Measurements from ENCODE around the gene SHANK3. TPM values are rescaled to one million over a fixed set of nuclear protein-coding genes. Genes with fewer than 3 reads are reported as not detected.

The SHANK3 gene
- total and polyA plus RNA-seq, 2 experiments from 2014 or later: 0.52 to 4.9 TPM

DNA sequence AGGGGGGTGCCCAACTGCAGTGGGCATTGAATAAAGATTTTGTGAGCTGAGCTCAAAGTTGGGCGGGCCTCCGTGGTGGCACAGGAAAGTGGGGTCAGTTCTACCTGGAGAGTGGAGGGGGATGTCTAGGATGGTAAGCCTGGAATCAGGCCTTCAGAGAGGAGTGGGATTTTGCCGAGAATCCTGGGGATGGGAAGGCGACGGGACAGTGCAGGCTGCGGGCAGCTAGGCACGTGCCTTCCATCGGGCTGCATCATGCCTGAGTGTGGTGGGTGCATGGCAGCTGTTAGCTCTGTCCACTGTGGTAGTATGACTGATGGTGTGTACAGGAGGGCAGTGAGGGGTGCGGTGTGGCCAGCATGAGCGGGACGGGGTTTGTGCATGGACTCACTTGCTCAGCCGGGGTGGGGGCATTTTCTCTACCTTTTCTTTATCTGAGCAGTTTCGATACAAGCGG, 3.6 kb downstream of the SHANK3 start:
- ATAC-seq (no peak), DNase-seq (ENCODE audit: low spot score) (no peak)
- H3K27me3 Mint-ChIP-seq (ENCODE audit: insufficient read depth, low read depth, poor library complexity): peaks cover 39% of the 10 kb centered on the region
- TF ChIP-seq ZNF114 (CRISPR knock-in tag; IDR thresholded peaks at IDR 0.05): no peak
- TF ChIP-seq ZNF331 (CRISPR knock-in tag; IDR thresholded peaks at IDR 0.05; ENCODE audit: low read depth): no peak
- Histone ChIP-seq H3K79me2 (replicated peaks; ENCODE audit: insufficient read depth) (no peaks in the 10 kb centered on the region), H3K27ac (ENCODE audit: low read depth) (no peak overlapping the region), H3K36me3 (ENCODE audit: insufficient read depth) (no peaks in the 10 kb centered on the region), H3K9me2 (ENCODE audit: insufficient read depth) (no peaks in the 10 kb centered on the region), H3K4me3 (peak overlapping the region; percentile 61; the same call in 1 of the 2 replicates), H4K20me1 (replicated peaks; ENCODE audit: insufficient read depth) (no peaks in the 10 kb centered on the region; the same call in 1 of the 2 replicates), H2AFZ (no peak overlapping the region), H3K27me3 (ENCODE audit: insufficient read depth) (peaks cover 29% of the 10 kb centered on the region), H3F3A (replicated peaks; ENCODE audit: low read depth) (0 out of 2 replicates have a peak, but pooled peaks cover 3% of the 10 kb centered on the region), H3K4me1 (ENCODE audit: insufficient read depth) (no peaks in the 10 kb centered on the region), H3K4me2 (no peak overlapping the region)
- H3K9me3 Mint-ChIP-seq: peaks cover 9% of the 10 kb centered on the region
- peak overlapping the region; percentile 69 for H3K4me3 Mint-ChIP-seq
- peaks cover 12% of the 10 kb centered on the region for H3K36me3 Mint-ChIP-seq (ENCODE audit: low read depth)
- peaks cover 16% of the 10 kb centered on the region for H3K4me1 Mint-ChIP-seq
- no peak overlapping the region for H3K27ac Mint-ChIP-seq

DNA sequence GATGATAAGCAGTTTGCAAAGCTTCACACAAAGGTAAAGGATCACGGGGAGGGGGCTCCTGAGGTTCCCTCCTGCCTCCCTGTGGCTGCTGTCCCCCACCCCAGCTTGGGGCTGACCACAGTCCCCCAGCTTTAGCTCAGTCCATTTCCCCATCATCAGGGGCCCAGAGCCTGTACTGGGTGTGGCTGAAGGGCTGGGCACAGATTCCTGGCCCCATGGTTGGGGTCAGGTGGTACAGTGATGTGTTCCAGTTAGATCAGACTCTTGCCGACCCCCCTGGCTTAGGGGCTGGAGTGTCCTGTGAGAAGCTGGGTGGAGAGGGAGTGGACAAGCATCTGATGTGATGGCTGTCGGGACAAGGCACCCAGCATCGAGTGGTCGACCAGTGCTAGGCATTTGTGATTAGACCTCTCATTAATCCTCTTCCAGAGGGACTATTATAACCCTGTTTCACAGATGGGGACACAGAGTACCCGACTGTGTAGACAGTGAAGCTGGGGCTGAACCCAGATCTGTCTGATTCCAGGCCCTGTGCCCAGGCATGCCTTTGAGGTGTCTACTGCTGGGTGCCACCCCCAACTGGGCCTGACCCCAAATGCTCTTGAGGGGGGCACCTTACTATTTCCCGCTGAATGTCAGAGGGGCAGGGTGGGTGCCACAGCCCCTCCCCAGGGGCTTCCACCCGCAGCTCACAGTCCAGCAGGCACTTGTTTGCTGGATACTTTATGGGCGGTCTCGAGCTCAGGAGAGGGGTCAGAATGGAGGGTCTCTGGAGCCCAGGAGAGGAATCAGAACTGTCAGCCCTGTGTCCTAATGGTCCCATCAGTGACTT, 4.3 kb downstream of the SHANK3 start:
- Histone ChIP-seq H3K9me2 (ENCODE audit: insufficient read depth) (no peaks in the 10 kb centered on the region), H3K4me3 (no peak overlapping the region), H3K27me3 (ENCODE audit: insufficient read depth) (peaks cover 29% of the 10 kb centered on the region), H3F3A (replicated peaks; ENCODE audit: low read depth) (0 out of 2 replicates have a peak, but pooled peaks cover 3% of the 10 kb centered on the region), H2AFZ (no peak overlapping the region), H3K4me2 (no peak overlapping the region), H4K20me1 (replicated peaks; ENCODE audit: insufficient read depth) (no peaks in the 10 kb centered on the region; the same call in 1 of the 2 replicates), H3K4me1 (ENCODE audit: insufficient read depth) (no peaks in the 10 kb centered on the region), H3K36me3 (ENCODE audit: insufficient read depth) (no peaks in the 10 kb centered on the region), H3K27ac (ENCODE audit: low read depth) (no peak overlapping the region), H3K79me2 (replicated peaks; ENCODE audit: insufficient read depth) (no peaks in the 10 kb centered on the region)
- DNase-seq (ENCODE audit: low spot score): no peak
- no peak overlapping the region for H3K27ac Mint-ChIP-seq
- H3K27me3 Mint-ChIP-seq (ENCODE audit: insufficient read depth, low read depth, poor library complexity): peaks cover 37% of the 10 kb centered on the region
- peaks cover 14% of the 10 kb centered on the region for H3K4me1 Mint-ChIP-seq
- TF ChIP-seq ETS1 (IDR thresholded peaks at IDR 0.05) (no peak), STAT1 (IDR thresholded peaks at IDR 0.05; ENCODE audit: unreplicated experiment) (no peak), ZNF462 (CRISPR knock-in tag; IDR thresholded peaks at IDR 0.05) (no peak)
- H3K9me3 Mint-ChIP-seq: peaks cover 10% of the 10 kb centered on the region
- H3K36me3 Mint-ChIP-seq (ENCODE audit: low read depth): peaks cover 14% of the 10 kb centered on the region
- H3K4me3 Mint-ChIP-seq: no peak overlapping the region
- no peak for ATAC-seq
